CD14-positive monocyte (primary cell): ENCODE results near the gene TSPEAR. TPM values are rescaled to one million over a fixed set of nuclear protein-coding genes. Genes with fewer than 3 reads are reported as not detected.

Experiments used
- DNase-seq, 3 donors: peaks; one replicate each; pipeline ENCODE4 v3.0.0-alpha.2; 2011 to 2022
- H2AFZ ChIP-seq: 2 replicates; pipeline ENCODE4 v1.6.0; 2012; ENCODE audit warnings: mild to moderate bottlenecking, low read depth, low read length, inconsistent platforms; ENCODE audit not compliant: insufficient read depth, poor library complexity, severe bottlenecking
- H3K27ac ChIP-seq, 2 donors: 1 replicate in 1 of 2; 2 replicates in 1 of 2; pipeline ENCODE4 v1.5.1; 2012 to 2013; ENCODE audit warnings: low read length in 2 of 2, control low read depth in 1 of 2, inconsistent platforms in 1 of 2, low read depth in 1 of 2, mild to moderate bottlenecking in 1 of 2
- H3K27me3 ChIP-seq, 2 donors: one replicate each; pipeline versions ENCODE4 v1.6.0 to v1.6.1; 2011 to 2013; ENCODE audit warnings: low read length in 2 of 2; ENCODE audit not compliant: control insufficient read depth in 2 of 2, insufficient read depth in 2 of 2
- H3K36me3 ChIP-seq, 2 donors: replicated peaks in 1 of 2; 1 replicate in 1 of 2; 2 replicates in 1 of 2; pipeline versions ENCODE4 v1.5.1 to v1.6.1; 2012 to 2013; ENCODE audit warnings: low read length in 2 of 2, control low read depth in 1 of 2, inconsistent platforms in 1 of 2, mild to moderate bottlenecking in 1 of 2; ENCODE audit not compliant: insufficient read depth in 2 of 2, control insufficient read depth in 1 of 2
- H3K4me1 ChIP-seq, 2 donors: 1 replicate in 1 of 2; 2 replicates in 1 of 2; pipeline versions ENCODE4 v1.5.1 to v1.6.1; 2012 to 2013; ENCODE audit warnings: low read length in 2 of 2, control low read depth in 1 of 2, inconsistent platforms in 1 of 2, mild to moderate bottlenecking in 1 of 2, moderate library complexity in 1 of 2; ENCODE audit not compliant: insufficient read depth in 2 of 2, control insufficient read depth in 1 of 2
- H3K4me2 ChIP-seq: replicated peaks from 2 replicates; pipeline ENCODE3; 2012; ENCODE audit warnings: low read length, moderate library complexity, mild to moderate bottlenecking; ENCODE audit not compliant: poor library complexity, severe bottlenecking; ENCODE audit errors: extremely low read depth
- H3K4me3 ChIP-seq, 3 experiments: fragments of 200-600 bp in 1 of 3; sonication (generic) in 1 of 3; replicated peaks in 1 of 3; 1 replicate in 2 of 3; 2 replicates in 1 of 3; pipeline ENCODE4 v1.5.1; 2011 to 2013; ENCODE audit warnings: low read length in 3 of 3, mild to moderate bottlenecking in 3 of 3, control low read depth in 2 of 3, low read depth in 2 of 3, inconsistent platforms in 1 of 3, moderate library complexity in 1 of 3
- H3K79me2 ChIP-seq: 2 replicates; pipeline ENCODE4 v1.6.0; 2012; ENCODE audit warnings: mild to moderate bottlenecking, control low read depth, inconsistent platforms, low read length, moderate library complexity; ENCODE audit not compliant: insufficient read depth
- H3K9ac ChIP-seq: 2 replicates; pipeline ENCODE4 v1.6.0; 2017; ENCODE audit warnings: low read length, mild to moderate bottlenecking; ENCODE audit not compliant: insufficient read depth, poor library complexity, severe bottlenecking
- H3K9me3 ChIP-seq, 2 donors: replicated peaks in 1 of 2; 1 replicate in 1 of 2; 2 replicates in 1 of 2; pipeline versions ENCODE4 v1.5.1 to v1.6.1; 2012 to 2013; ENCODE audit warnings: low read length in 2 of 2, control low read depth in 1 of 2; ENCODE audit not compliant: control insufficient read depth in 1 of 2, insufficient read depth in 1 of 2
- H4K20me1 ChIP-seq: 2 replicates; pipeline ENCODE4 v1.6.0; 2012; ENCODE audit warnings: mild to moderate bottlenecking, low read length, control low read depth, moderate library complexity; ENCODE audit not compliant: insufficient read depth
- H3K27ac Mint-ChIP-seq, 7 donors: one replicate each; pipeline ENCODE4 v1.8.0; 2020; ENCODE audit warnings: mild to moderate bottlenecking in 7 of 7, mixed read lengths in 7 of 7, moderate library complexity in 6 of 7, inconsistent platforms in 2 of 7
- H3K27me3 Mint-ChIP-seq, 3 donors: one replicate each; pipeline ENCODE4 v1.8.0; 2021 to 2022; ENCODE audit warnings: low read depth in 3 of 3, mild to moderate bottlenecking in 3 of 3, mixed read lengths in 3 of 3, moderate library complexity in 3 of 3, inconsistent platforms in 1 of 3
- H3K36me3 Mint-ChIP-seq, 2 donors: one replicate each; pipeline ENCODE4 v1.8.0; 2020; ENCODE audit warnings: mixed read lengths in 2 of 2, inconsistent platforms in 1 of 2, mild to moderate bottlenecking in 1 of 2
- H3K4me1 Mint-ChIP-seq: one replicate; pipeline ENCODE4 v1.8.0; 2020; ENCODE audit warnings: mild to moderate bottlenecking, mixed read lengths
- H3K4me3 Mint-ChIP-seq, 2 donors: one replicate each; pipeline ENCODE4 v1.8.0; 2020; ENCODE audit warnings: mild to moderate bottlenecking in 2 of 2, mixed read lengths in 2 of 2, moderate library complexity in 1 of 2
- H3K9me3 Mint-ChIP-seq, 7 donors: one replicate each; pipeline ENCODE4 v1.8.0; 2020 to 2022; ENCODE audit warnings: mixed read lengths in 7 of 7, mild to moderate bottlenecking in 6 of 7, moderate library complexity in 6 of 7, inconsistent platforms in 2 of 7
- WGBS: methylation state at CpG from one replicate; pipeline ENCODE4 v1.1.5; 2013; ENCODE audit warnings: missing lambda C conversion rate; ENCODE audit not compliant: insufficient coverage; 5-methylcytosine and 5-hydroxymethylcytosine counted together
- intact Hi-C, 2 donors: fragments of 100-400 bp; cut with micrococcal nuclease; formaldehyde crosslinking; loops; one replicate each; pipeline versions ENCODE4 v1.15.0 to v1.15.1; 2023
- polyA plus RNA-seq, 3 donors: library from polyadenylated mRNA; depleted of rRNA in 1 of 3; unstranded in 2 of 3; stranded (reverse) in 1 of 3; fragments of 300-500 nt in 2 of 3; fragments of >200 nt in 1 of 3; fragmentation: Illumina TruSeq in 2 of 3; gene quantifications; 1 replicate in 2 of 3; 2 replicates in 1 of 3; pipeline ENCODE4 v1.2.3, GENCODE V29; 2012 to 2021
- TF ChIP-seq, protein P1 (sequence below): fragments of 200-600 bp; IDR thresholded peaks from one replicate; pipeline ENCODE4 v1.8.0; 2022; ENCODE audit warnings: antibody characterized with exemption, mild to moderate bottlenecking

Gene TSPEAR
- polyA plus RNA-seq, 3 donors, result not detected

DNA sequence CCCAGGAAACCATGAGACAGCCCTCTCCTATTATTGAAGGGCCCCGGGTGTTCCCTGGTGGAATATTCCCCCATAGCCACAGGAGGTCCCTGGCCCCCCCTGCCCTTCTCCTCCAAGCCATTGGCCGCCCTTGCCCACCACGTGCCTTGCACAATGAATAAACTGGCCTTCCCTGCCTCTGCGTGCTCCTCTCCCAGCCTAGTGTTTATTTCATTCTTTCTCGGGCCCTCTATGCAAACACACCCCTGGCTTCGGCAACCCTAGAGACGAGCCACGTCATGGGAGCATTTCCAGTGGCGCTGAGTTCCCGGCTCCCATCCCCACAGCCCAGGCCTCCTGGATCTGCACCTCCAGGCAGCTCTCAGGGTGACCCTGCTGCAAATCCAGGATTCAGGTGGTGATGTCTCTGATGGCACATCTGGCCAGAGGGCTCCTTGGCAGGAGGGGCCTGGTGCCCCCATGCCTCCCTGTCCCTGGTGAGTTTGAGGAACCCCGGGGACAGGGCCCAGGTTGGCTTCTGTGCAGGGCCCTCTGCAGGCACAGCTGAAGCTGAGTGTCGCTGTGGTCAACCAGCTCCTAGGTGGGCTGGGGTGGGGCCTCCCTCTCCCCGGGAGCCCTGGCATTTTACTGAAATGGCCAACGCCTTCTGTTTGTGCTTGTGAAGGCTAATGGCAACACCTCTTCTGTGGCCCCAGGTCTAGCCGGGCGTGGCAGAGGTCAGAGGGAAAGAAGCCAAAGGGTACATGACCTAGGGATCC lies 8.2 kb downstream of the TSPEAR start:
- Mint-ChIP-seq H3K9me3 (peaks cover 8 to 35% (median 20%) of the 10 kb centered on the region in 7 donors), H3K4me1 (no peaks in the 10 kb centered on the region), H3K36me3 (peaks cover 0 to 8% of the 10 kb centered on the region in 2 donors), H3K27me3 (peaks cover 74 to 97% (median 74%) of the 10 kb centered on the region in 3 donors), H3K4me3 (no peak overlapping the region), H3K27ac (no peak overlapping the region)
- H3K27me3 ChIP-seq, result peaks cover 21 to 72% of the 10 kb centered on the region in 2 donors
- WGBS, result 55% methylated on average over 15 of the region's 16 CpGs
- TF ChIP-seq, protein P1, sequence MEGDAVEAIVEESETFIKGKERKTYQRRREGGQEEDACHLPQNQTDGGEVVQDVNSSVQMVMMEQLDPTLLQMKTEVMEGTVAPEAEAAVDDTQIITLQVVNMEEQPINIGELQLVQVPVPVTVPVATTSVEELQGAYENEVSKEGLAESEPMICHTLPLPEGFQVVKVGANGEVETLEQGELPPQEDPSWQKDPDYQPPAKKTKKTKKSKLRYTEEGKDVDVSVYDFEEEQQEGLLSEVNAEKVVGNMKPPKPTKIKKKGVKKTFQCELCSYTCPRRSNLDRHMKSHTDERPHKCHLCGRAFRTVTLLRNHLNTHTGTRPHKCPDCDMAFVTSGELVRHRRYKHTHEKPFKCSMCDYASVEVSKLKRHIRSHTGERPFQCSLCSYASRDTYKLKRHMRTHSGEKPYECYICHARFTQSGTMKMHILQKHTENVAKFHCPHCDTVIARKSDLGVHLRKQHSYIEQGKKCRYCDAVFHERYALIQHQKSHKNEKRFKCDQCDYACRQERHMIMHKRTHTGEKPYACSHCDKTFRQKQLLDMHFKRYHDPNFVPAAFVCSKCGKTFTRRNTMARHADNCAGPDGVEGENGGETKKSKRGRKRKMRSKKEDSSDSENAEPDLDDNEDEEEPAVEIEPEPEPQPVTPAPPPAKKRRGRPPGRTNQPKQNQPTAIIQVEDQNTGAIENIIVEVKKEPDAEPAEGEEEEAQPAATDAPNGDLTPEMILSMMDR, result no peak
- H3K36me3 ChIP-seq, result no peaks in the 10 kb centered on the region
- no peaks in the 10 kb centered on the region for H3K79me2 ChIP-seq
- intact Hi-C loops, result no loop called here
- H3K9ac ChIP-seq, result no peak overlapping the region
- no peak overlapping the region for H3K27ac ChIP-seq
- no peak overlapping the region for H3K4me3 ChIP-seq
- H3K4me2 ChIP-seq, result no peak overlapping the region
- H4K20me1 ChIP-seq, result no peaks in the 10 kb centered on the region
- no peak for DNase-seq
- no peak overlapping the region for H2AFZ ChIP-seq
- H3K4me1 ChIP-seq, result no peaks in the 10 kb centered on the region
- H3K9me3 ChIP-seq, result peaks cover 7 to 11% of the 10 kb centered on the region in 2 donors

DNA sequence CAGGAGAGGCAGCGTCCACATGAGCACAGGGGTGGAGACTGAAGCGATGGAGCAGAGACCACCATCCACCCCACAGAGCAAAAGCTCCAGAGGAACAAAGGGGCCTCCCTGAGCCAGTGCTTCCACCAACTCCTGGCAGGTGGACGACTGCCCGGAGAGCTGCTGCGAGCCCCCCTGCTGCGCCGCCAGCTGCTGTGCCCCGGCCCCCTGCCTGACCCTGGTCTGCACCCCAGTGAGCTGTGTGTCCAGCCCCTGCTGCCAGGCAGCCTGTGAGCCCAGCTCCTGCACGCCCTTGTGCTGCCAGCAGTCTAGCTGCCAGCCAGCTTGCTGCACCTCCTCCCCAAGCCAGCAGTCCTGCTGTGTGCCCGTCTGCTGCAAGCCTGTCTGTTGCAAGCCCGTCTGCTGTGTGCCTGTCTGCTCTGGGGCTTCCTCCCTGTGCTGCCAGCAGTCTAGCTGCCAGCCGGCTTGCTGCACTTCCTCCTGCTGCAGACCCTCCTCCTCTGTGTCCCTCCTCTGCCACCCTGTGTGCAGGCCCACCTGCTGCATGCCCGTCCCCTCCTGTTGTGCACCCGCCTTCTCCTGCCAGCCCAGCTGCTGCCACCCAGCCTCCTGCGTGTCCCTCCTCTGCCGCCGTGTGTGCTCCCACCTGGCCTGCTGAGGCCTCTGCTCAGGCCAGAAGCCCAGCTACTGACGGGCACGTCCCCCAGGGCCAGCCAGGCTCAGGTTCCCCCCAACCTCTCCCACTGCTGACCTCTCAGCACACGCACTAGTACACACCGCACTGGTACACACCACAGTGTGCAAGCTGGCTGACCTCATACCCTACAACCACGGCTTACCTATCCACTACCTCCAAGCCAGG lies 9.0 kb downstream of the TSPEAR start:
- no peaks in the 10 kb centered on the region for H3K79me2 ChIP-seq
- H3K36me3 ChIP-seq, result no peaks in the 10 kb centered on the region
- peaks cover 7 to 11% of the 10 kb centered on the region in 2 donors for H3K9me3 ChIP-seq
- H3K27ac ChIP-seq, result no peak overlapping the region
- Mint-ChIP-seq H3K27ac (no peak overlapping the region), H3K4me3 (peak overlapping the region in 1 of 2 donors; percentile 2), H3K4me1 (no peaks in the 10 kb centered on the region), H3K36me3 (peaks cover 0 to 8% of the 10 kb centered on the region in 2 donors), H3K9me3 (peaks cover 8 to 32% (median 21%) of the 10 kb centered on the region in 7 donors), H3K27me3 (peaks cover 74 to 97% (median 74%) of the 10 kb centered on the region in 3 donors)
- no peak for DNase-seq
- H4K20me1 ChIP-seq, result no peaks in the 10 kb centered on the region
- H3K4me1 ChIP-seq, result no peaks in the 10 kb centered on the region
- H2AFZ ChIP-seq, result no peak overlapping the region
- intact Hi-C loops, result no loop called here
- no peak overlapping the region for H3K4me2 ChIP-seq
- no peak overlapping the region for H3K9ac ChIP-seq
- H3K27me3 ChIP-seq, result peaks cover 15 to 72% of the 10 kb centered on the region in 2 donors
- TF ChIP-seq, protein P1, result no peak
- 75% methylated on average over 19 of the region's 22 CpGs for WGBS
- H3K4me3 ChIP-seq, result no peak overlapping the region
